ENCODE data around the gene ZYX. TPM values are rescaled to one million over a fixed set of nuclear protein-coding genes. Genes with fewer than 3 reads are reported as not detected.

ZYX gene, protein sequence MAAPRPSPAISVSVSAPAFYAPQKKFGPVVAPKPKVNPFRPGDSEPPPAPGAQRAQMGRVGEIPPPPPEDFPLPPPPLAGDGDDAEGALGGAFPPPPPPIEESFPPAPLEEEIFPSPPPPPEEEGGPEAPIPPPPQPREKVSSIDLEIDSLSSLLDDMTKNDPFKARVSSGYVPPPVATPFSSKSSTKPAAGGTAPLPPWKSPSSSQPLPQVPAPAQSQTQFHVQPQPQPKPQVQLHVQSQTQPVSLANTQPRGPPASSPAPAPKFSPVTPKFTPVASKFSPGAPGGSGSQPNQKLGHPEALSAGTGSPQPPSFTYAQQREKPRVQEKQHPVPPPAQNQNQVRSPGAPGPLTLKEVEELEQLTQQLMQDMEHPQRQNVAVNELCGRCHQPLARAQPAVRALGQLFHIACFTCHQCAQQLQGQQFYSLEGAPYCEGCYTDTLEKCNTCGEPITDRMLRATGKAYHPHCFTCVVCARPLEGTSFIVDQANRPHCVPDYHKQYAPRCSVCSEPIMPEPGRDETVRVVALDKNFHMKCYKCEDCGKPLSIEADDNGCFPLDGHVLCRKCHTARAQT
- 173 and 187 TPM in 2 replicates for total RNA-seq

DNA sequence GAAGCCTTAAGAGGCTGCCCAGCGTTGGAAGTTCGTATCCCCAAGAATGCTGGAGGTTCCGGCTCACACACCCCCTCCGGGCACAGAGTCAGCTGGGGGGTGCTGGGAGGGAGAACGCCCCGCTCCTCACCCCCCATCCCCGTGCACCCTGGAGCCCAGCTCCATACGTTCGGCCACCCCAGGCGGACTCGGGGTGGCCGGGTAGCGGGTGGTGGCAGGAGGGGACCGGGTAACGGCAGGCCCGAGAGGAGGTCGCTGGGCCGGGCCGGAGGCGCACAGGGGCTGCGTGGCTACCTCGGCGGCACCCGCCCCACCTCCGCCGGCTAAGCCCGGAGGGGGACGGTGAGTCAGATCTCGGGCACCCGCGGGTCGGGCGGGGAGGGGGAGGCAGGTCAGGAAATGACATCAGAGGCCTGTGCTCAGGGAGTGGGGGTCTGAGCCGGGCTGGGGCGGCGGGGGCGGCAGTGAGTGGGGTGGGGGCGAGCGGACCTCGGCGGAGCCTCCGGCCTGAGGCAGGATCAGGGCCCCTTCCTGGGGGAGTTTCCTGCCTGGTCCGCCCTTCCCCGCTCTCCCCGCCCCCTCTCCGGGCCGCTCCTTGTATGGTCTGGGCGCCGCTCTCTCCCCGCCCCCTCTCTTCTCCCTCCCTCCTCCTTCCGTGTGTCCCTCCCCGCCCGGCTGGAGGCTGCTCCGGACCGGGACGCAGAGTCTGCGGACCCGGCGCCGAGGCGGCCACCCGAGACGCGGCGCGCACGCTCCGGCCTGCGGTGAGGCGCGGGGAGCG lies at the start of gene ZYX:
ZYX (plus strand) TSS at position 700 of the 781 bp plus-strand sequence. CDS start 227 bp downstream, outside the sequence.

GRCh38 chr7:143362131-143363015 lies 18.8 kb upstream of the ZYX start, which contains the start of gene FAM131B:
FAM131B (minus strand) TSS chr7:143362713; CDS start chr7:143362603, 110 bp downstream.

GRCh38 chr7:143408686-143409561 lies 27.8 kb downstream of the ZYX start, which contains the start of gene EPHA1:
EPHA1 (minus strand) TSS chr7:143408856; CDS start chr7:143408805, 51 bp downstream.

Other genes starting within 250 kb of the ZYX start
- gene PIP, start 249.3 kb upstream of the ZYX start, total RNA-seq: not detected in 2 replicates
- gene TAS2R39, start 197.9 kb upstream of the ZYX start, total RNA-seq: not detected in 2 replicates
- gene TAS2R40, start 159.3 kb upstream of the ZYX start, total RNA-seq: not detected in 2 replicates
- 108 and 156 TPM in 2 replicates for gene GSTK1, start 117.9 kb upstream of the ZYX start, total RNA-seq
- not detected in 2 replicates for gene TMEM139, start 96.4 kb upstream of the ZYX start, total RNA-seq
- gene CASP2, start 93.0 kb upstream of the ZYX start, total RNA-seq: 10.9 and 12.5 TPM in 2 replicates
- gene CLCN1, start 65.2 kb upstream of the ZYX start, total RNA-seq: not detected in 2 replicates
- gene FAM131B, start 18.6 kb upstream of the ZYX start, total RNA-seq: 0.35 and 2.9 TPM in 2 replicates
- not detected in 2 replicates for gene EPHA1, start 27.5 kb downstream of the ZYX start, total RNA-seq
- not detected in 2 replicates for gene TAS2R60, start 62.1 kb downstream of the ZYX start, total RNA-seq
- gene TAS2R41, start 96.5 kb downstream of the ZYX start, total RNA-seq: not detected in 2 replicates
- not detected in 2 replicates for gene CTAGE15, start 190.5 kb downstream of the ZYX start, total RNA-seq
- gene TCAF2, start 239.6 kb downstream of the ZYX start, total RNA-seq: 1.8 and 3.4 TPM in 2 replicates